IPS-11a (cell line): Measurements from ENCODE around the gene UBE3B.

Experiments used
- H3K4me3 ChIP-seq: one replicate; pipeline ENCODE4 v1.5.1; 2013; ENCODE audit warnings: low read depth, low read length, control low read depth

Gene UBE3B

DNA sequence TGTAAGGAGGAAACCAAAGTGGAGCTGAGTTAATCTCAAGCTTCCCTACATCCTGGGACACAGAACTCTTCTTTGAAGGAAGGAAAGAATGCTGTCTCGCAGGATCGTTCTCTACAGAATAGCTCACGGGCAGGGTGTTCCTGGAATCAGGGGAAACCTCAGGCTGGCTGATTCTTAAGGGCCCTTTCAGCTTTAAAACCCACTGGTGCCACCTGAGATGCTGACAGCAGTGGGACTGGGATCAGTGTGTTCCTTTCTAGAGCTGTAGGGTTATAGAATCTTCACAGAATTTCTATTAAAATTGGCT, 47.8 kb downstream of the UBE3B start:
- no peak overlapping the region for H3K4me3 ChIP-seq

DNA sequence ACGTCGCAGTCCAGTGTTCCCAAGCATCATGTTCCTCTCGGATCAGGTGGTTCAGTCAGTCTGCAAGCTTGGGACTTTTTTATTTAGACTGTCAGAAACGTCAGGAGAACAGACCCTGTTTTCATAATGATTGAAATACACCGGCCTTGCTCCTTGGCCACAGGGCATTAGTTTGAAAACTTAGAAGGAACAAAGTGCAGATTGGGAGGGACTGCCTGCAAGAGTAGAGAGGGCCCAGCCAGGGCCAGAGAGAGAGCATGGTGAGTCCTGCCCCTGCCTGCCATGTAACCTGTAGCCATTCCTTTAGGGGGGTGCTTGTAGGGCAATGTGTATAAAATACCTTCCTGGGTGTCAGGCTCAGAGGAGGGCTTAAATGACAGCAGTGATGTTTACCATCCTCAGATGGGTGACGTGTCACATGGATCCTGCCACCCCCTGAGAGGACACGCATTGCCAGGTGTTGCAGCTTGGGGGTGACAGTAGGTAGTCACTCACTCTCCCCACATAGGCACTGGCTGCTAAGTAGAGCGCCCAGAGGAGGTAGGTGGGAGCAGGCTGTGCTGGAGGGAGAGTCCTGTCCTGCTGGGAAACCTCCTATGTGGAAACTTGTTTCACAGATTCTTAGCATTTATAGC, 50.2 kb downstream of the UBE3B start:
- H3K4me3 ChIP-seq: no peak overlapping the region

DNA sequence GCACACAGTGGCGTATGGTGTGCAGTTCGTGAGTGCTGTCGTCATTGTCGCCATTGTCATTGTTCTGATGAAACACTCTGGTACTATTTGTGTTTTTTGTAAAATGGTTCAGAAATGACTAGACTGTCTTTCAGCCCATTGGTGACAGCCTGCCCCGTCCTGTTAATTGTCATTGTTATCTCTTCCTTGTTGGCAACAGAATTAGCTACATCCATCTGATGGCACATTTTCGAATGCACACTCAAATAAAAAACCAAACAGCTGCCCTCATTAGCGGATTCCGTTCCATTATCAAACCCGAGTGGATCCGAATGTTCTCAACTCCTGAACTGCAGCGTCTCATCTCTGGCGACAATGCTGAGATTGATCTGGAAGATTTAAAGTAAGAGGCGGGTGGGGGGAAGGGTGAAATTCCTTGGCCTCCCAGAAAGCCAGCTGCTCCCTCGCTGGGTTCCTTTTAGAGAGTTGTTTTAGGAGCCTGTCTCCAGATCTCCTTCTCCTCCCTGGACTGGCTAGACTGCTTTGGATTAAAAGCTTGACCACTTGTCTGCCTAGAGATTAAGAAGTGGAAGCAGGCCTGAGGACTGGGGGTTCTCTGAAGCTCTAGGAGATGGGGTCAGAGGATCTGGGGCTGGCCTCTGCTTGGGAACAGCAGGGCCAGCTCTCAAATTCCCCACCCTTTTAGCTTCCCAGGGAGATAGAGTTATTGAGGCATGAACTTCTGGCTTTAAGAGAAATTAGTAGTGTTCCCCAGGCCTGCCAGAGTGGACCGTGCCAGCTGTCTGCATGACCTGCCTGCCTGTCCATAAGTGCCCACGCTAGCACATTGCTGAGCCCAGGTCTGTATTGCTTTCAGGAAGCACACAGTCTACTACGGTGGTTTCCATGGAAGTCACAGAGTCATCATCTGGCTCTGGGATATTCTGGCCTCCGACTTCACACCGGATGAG, 52.5 kb downstream of the UBE3B start:
- no peak overlapping the region for H3K4me3 ChIP-seq

DNA sequence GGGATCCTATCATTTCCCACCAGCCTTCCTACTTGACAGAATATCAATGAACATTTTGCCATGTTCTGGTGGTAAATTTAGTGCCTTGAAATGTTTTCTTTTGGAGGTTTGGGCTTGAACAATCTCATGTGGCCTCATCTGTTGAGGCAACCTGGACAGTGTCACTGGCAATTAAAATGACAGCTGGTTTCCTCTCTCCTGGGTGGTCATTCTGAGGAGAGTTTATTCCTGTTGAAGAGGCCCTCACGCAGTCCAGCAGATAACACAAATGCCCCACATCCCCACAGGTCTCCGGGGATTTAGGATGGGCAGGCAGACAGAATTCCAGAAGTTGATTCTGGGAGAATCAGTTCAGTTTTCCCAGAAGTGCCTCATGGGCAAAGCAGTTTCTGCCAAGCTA, 54.0 kb downstream of the UBE3B start:
- no peak overlapping the region for H3K4me3 ChIP-seq

DNA sequence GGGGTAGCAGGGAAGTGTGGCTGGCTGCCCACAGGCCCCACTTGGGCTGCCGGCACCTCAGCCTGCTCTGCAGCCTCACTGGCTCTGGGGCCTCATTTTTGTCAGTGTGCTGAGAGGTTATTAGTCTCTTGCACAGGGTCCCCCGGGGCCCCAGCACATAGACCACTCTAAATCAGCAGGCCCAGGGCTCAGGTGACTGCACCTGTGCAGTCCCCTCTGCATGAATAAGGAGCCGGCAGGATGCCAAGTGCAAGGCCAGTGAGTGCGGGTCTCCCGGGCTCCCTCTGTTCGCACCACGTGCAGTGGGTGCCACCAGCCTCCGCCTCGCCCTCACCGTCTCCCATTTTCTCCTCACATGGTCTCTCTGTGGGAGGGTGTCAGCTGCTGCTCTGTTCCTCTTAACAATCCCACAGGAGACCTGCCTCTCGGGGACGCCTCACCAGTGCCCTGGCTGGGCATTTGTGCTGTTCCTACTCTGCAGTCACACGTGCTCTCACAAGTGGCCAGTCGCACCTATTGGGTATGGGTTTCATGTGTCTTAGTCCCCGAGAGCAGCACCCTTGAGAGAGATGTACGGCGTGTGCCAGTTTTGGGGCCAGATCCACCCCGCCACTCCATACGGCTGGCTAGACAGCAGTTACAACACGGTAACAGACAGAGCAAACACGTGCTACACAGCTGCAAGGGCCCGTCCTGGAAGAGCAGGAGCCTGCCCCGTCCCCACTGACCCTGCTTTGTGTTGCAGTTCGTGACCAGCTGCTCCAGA, 55.5 kb downstream of the UBE3B start:
- no peak overlapping the region for H3K4me3 ChIP-seq

DNA sequence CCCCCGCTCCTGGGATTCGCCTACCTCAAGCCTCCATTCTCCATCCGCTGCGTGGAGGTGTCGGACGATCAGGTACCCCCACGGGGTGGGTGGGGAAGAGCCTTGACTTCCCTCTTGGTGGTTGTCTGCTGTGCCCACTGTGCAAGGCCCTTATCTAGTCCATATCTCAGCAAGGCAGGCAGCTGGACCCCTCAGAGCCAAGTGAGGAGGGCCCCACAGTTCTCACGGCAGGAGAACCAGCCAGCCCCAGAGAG, 56.0 kb downstream of the UBE3B start:
- no peak overlapping the region for H3K4me3 ChIP-seq

DNA sequence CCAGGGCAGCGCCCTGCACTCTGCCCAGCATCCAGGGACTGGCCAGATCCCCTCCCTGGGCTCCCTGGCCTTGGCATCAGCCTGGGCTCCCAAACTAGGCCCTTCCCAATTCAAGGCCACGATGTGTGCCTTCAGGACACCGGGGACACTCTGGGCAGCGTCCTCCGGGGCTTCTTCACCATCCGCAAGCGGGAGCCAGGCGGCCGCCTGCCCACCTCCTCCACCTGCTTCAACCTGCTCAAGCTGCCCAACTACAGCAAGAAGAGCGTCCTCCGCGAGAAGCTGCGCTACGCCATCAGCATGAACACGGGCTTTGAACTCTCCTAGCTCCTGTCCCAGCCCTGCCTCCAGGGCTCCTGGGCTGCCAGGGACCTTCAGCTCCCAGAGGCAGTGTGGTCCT, 57.0 kb downstream of the UBE3B start:
- no peak overlapping the region for H3K4me3 ChIP-seq

DNA sequence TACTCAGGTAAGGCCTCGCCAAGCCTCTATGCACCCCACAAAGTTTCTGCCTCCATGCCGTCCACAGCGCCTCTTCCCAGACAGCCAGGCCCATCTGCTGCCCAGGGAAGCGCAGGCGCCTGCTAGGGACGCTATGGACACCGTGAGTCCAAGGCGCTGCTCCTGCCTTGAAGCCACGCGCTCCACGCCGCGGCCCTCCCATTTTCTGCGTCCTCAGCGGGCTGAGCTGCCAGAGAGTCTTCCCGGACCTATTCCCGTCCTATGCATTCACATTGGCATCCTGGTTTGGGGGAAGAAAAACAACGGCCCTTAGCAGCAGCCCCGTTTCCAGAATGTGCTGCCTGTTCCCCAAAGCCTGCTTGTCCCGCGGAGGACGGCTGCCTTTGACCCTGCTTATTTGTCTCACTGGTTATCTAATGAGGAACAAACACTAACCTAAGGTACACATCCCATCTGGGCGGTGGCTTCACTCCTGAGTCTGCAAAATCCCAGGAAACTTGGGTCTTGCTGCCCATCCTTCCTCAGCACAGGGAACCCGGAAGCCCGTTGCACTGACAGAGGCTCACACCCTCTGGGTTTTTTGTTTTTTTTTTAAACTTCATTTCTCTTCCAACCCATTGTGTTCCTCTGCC, 57.9 kb downstream of the UBE3B start:
- H3K4me3 ChIP-seq: no peak overlapping the region

DNA sequence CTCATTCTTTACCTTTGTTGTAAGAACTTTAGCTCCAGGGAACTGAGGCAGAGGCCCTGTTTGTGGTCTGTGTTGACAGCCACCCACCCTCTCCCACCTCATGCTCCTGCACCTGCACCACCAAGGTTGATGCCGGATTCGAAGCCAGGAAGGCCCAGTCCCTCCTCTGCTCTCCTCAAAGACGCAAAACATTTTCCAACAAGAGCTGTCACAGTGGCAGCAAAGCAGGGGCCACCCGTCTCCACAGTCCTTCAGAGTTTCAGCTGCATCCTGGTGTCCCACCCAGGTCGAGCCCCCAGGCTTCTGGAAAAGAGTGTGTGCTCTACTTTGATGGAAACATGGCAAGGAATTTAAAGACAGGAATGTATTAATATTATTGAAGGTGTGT, 58.4 kb downstream of the UBE3B start:
- no peak overlapping the region for H3K4me3 ChIP-seq

DNA sequence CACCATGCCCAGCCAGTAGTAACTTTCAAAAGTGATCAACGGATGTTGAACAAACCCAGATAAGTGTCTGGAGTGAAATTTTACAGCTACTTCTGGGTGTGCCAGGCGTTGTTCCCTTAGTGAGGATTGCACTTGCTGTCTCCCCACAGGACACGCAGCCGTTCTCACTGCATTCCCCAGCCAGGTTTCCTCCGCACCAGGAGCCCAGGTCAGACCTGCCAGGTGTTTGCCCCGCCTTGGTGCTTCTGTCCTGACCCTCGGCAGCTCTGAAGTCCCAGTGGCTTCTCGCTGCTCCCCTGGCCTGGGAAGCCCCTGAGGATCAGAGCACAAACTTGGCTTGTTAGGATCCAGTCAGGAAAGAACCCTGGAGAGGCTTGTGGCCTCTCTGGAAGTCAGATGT, 59.7 kb downstream of the UBE3B start:
- no peak overlapping the region for H3K4me3 ChIP-seq

DNA sequence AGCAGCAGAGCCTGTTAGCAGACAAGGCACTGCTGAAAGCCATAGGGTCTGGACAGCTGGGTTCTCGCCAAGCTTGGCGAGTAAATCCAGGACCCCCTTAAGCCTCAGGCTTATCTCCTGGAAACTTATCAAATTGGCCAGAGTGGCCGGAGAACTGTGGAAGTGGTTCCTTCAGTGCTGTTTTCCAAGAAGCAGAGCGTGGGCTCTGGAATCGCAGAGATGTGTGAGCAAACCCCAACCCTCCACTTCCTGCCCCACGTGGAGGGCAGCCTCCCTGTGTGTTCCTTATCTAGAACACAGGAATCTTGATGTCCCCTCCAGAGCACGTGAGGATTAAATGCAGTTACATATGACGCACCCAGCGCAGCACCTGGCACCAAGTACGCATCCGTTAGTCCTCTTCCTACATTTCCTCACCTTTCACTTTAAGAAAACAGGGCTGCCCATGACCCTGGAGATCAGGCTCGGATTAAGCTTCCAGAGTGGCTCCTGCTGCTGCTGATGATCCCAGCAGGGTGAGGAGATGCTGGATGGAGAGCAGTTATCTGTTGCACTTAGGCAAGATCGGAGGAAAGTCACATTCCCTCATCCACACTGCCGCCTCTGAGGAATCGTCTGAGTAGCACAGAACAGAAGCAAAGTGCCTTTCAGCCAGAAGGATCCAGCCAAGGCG, 60.9 kb downstream of the UBE3B start:
- no peak overlapping the region for H3K4me3 ChIP-seq

DNA sequence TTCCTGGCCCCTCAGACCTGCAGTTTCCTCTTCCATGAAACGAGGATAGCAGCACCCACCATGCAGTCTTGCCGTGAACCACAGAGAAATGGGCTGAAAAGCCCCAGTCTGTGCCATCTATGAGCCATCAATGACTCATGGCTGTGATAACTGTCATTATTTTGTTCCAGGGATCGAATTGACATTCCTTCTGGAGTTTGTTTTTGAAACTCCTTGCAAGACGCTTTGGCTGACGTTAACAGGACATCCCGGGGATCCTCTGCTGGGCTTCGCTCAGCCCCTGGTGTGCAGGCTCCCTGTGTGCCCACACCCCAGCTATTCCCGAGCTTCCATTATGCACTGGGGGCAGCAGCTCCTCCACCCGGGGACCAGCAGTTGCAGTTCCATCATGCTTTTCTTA, 62.1 kb downstream of the UBE3B start:
- H3K4me3 ChIP-seq: no peak overlapping the region

DNA sequence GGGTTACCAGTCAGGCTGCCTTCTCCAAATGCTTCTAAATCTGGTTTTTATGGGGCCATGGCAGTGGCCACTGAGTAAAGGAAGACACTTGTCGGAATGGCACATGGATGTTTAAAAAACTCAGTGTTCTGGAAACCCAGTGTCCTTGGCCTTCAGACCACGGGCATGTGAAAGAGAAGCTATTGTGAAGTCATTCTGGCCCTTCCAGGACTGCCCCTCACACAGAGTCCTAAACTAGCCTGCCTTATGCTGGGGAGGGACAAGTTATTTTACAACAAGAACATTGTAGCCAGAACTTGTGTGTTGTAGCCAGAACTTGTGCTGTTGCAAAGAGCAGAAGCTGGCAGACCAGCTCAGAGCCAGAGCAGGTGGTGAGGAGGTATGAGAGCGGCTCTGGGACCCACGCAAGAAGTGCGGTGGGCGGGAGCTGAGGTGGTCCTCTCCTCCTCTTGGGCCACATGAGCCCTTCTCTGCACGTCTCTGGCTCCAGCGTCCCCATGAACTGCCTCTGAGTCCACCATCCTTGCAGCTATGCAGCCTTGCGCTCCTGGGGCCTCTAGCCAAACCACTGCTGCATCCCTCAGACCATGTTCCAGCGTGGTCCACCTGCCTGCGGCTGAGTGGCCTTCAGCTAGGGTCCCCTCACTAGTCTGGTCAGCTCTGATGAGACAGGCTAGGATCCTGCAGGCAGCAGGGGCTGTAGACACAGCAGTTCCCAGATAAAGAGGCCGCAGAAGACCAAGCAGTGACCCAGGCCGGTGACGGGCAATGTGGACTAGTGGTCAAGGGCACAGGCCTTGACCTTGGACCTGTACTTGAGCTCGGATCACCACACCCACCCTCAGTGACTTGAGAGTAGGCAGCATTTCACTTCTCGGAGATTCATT, 63.3 kb downstream of the UBE3B start:
- H3K4me3 ChIP-seq: no peak overlapping the region

DNA sequence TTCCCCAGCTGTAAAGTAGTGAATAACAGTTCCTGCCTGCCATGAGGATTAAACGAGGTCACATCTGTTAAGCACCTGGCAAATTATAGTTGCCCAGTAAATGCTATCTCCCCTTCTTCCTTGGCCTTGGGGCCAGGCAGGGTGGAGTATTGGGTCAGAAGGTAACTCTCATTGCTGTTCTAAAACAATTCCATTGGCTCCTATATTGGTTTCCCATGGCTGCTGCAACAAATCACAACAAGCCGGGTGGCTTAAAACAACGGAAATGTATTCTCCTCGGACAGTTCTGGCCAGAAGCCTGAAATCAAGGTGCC, 63.9 kb downstream of the UBE3B start:
- no peak overlapping the region for H3K4me3 ChIP-seq

DNA sequence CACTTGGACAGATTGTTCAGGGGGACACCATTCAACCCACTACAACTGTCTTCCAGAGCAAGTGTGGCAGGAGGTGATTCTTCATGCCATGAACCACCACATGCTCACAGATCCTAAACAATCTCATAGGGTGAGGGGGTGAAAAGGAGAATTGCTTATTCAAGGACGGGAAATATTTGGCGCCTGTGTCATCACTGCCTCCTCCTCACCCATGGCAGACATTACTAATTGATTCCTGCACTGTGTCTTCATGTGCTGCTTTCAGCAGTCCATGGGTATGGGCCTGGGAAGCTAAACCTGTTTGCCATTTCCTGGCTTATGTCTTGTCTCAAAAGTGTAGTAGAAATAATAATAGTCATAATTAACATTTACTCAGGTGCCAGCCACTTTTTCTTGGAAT, 64.6 kb downstream of the UBE3B start:
- no peak overlapping the region for H3K4me3 ChIP-seq

DNA sequence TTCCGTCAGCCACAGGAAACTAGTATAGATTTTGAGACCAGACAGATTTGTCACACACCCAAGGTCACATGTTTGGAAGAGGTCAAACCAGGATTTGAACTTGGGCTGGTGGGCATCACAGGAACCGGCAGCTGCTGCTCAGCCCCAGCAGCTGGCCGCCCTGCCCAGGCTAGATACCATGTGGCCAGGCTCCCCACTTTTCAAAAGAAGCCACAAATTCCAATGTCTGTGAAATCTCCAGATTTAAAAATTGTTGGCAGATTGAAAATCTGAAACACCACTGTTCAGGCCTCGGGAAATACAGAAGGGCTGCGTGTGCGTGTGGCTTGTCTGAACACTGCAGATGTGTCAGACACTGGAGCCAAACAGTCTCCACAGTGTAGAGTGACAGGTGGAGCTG, 65.4 kb downstream of the UBE3B start:
- no peak overlapping the region for H3K4me3 ChIP-seq

DNA sequence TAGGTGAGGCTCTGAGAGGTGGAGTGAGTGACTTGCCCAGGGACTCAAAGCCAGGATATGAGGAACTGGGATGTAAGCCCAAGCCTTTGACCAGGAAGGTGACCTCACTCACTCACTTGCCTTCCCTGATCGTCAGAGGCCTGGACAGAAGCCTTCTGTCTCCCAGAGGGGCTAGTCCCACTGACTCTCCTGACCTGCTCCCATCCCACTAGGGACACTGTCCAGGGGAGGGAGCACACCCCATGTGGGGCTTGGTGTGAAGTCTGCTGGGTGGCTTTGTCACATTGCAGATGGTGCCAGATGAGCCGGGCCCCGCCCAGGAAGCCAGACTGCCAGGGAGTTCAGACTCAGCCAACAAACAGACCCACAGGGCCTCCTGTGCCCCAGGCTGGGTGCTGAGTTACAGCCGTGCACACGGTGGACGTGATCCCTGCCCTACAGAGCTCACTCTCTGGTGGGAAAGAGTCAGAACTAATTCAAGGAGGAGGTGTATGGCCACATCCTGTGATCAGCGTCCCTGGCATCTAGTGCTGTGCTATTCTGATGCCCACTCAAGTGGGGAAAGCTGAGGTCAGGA, 67.6 kb downstream of the UBE3B start:
- H3K4me3 ChIP-seq: no peak overlapping the region

DNA sequence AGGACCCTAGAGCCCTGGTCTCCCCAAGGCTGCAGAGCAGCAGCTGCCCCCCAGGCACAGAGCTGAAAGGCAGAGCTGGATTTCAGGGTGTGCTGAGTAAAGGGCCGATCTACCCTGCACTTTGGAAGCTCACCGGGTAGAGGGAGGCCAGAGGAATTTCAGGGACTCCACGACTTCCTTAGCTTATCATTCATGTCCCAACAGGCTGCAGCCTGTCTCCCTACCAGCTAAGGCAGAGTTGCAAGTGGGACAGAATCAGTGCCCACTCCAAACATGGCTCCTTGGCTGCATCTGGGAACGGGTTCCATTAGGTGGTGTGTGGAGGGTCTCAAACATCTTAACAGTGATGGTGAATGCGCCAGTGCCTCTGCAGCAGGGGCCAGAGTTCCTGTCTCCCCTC, 68.4 kb downstream of the UBE3B start:
- H3K4me3 ChIP-seq: no peak overlapping the region

DNA sequence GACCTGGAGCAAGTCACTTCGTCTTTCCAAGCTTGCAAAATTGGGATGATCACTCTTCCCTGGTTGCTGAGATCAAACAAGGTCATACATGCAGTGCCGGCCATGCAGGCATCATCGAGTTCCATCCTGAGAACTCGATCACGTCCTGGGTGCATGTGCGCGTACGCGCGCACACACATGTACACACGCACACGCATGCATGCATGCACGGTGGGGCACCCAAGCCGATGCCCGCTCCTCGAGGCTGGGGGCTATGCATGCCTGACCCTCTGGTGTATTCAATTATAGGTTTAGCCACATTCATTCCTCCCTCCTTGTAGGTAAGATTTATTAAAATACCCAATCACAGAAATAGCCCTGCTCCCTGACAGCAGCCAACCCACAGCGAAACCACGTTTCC, 69.9 kb downstream of the UBE3B start:
- no peak overlapping the region for H3K4me3 ChIP-seq

DNA sequence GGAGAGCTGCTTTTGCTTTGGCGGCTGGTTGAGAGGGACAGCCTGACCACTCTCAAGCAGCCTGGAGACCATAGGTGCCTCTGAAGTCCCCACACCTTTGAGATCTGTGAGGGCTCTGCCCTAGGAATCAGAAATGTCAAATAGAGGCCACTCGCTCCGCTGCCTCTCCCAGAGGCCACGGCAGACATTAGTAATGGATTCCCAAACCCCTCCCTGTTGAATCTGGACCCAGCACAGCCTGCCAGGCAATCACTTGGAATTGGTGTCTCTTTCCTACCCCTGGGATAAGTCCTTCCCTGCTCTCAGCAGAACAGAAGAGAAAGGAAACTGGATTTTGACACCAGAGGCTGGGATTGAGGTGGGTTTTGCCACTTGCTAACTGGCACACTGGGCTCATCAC, 70.8 kb downstream of the UBE3B start:
- no peak overlapping the region for H3K4me3 ChIP-seq
